ENCODE data around the gene TFDP2.

GRCh38 chr3:142007710-142008399 is 141.5 kb downstream of the TFDP2 start:
- TF ChIP-seq CTCF (IDR thresholded peaks at IDR 0.05; ENCODE audit: low read depth, low read length, poor library complexity, severe bottlenecking): no peak
- no peak for TF ChIP-seq EZH2phosphoT487 (IDR thresholded peaks at IDR 0.05; ENCODE audit: borderline replicate concordance, low read length)

Data from DOHH2 (cell line).